OCI-LY1 (cell line): ENCODE data around the gene TRIM60.
"Not testable (repeated sequence)": the region's sequence is repeated elsewhere in the genome, so short reads cannot be mapped to it uniquely, and the experiment has no call there.

ENCODE experiments used
- H2AFZ ChIP-seq: fragments of 200-600 bp; sonication (generic), shearing (Covaris generic); 2 replicates; pipeline ENCODE4 v1.6.0; 2014; ENCODE audit warnings: antibody characterized with exemption, mild to moderate bottlenecking, low read length
- H3F3A ChIP-seq: fragments of 200-600 bp; sonication (generic), shearing (Covaris generic); 2 replicates; pipeline ENCODE4 v1.6.0; 2014; ENCODE audit warnings: mild to moderate bottlenecking, antibody characterized with exemption, low read length, moderate library complexity; ENCODE audit not compliant: insufficient read depth
- H3K27ac ChIP-seq: fragments of 200-600 bp; sonication (generic); 2 replicates; pipeline ENCODE4 v1.5.1; 2014; ENCODE audit warnings: low read length, mixed run types, mild to moderate bottlenecking, low read depth; ENCODE audit not compliant: poor library complexity, severe bottlenecking
- H3K27me3 ChIP-seq: fragments of 200-600 bp; sonication (generic); 2 replicates; pipeline ENCODE4 v1.6.0; 2014; ENCODE audit warnings: antibody characterized with exemption, mild to moderate bottlenecking, low read length, moderate library complexity; ENCODE audit not compliant: insufficient read depth
- H3K36me3 ChIP-seq: fragments of 200-600 bp; sonication (generic); 2 replicates; pipeline ENCODE4 v1.6.1; 2014; ENCODE audit warnings: mild to moderate bottlenecking, antibody characterized with exemption, low read length, moderate library complexity, mixed read lengths; ENCODE audit not compliant: insufficient read depth
- H3K4me1 ChIP-seq: fragments of 200-600 bp; sonication (generic); 2 replicates; pipeline ENCODE4 v1.5.1; 2014; ENCODE audit warnings: mild to moderate bottlenecking, low read length, moderate library complexity; ENCODE audit not compliant: insufficient read depth, severe bottlenecking
- H3K4me2 ChIP-seq: fragments of 200-600 bp; sonication (generic), shearing (Covaris generic); 2 replicates; pipeline ENCODE4 v1.6.1; 2014; ENCODE audit warnings: low read length
- H3K4me3 ChIP-seq: fragments of 200-600 bp; sonication (generic); 2 replicates; pipeline ENCODE4 v1.5.1; 2014; ENCODE audit warnings: low read length, low read depth, mild to moderate bottlenecking, mixed read lengths; ENCODE audit not compliant: poor library complexity, severe bottlenecking
- H3K79me2 ChIP-seq: fragments of 200-600 bp; shearing (Covaris generic); 2 replicates; pipeline ENCODE4 v1.6.1; 2016; ENCODE audit warnings: mixed run types, low read length, mixed read lengths; ENCODE audit not compliant: insufficient read depth
- H3K9ac ChIP-seq: fragments of 200-600 bp; sonication (generic), shearing (Covaris generic); 2 replicates; pipeline ENCODE4 v1.6.1; 2014; ENCODE audit warnings: mild to moderate bottlenecking, low read length, mixed read lengths
- H3K9me2 ChIP-seq: fragments of 200-600 bp; sonication (generic), shearing (Covaris generic); 2 replicates; pipeline ENCODE4 v1.6.1; 2014; ENCODE audit warnings: low read depth, mild to moderate bottlenecking, low read length, mixed read lengths
- H3K9me3 ChIP-seq: fragments of 200-600 bp; shearing (Covaris generic); 2 replicates; pipeline ENCODE4 v1.6.1; 2014; ENCODE audit warnings: low read length, mixed read lengths
- H4K20me1 ChIP-seq: fragments of 200-600 bp; sonication (generic), shearing (Covaris generic); 2 replicates; pipeline ENCODE4 v1.6.0; 2016; ENCODE audit warnings: mild to moderate bottlenecking, low read length; ENCODE audit not compliant: insufficient read depth
- CTCF ChIP-seq: fragments of 200-600 bp; sonication (generic), shearing (Covaris generic); IDR thresholded peaks from 2 replicates; pipeline ENCODE4 v1.5.1; 2017; ENCODE audit warnings: mild to moderate bottlenecking, antibody characterized with exemption, low read length, moderate library complexity, mixed read lengths
- EZH2 ChIP-seq: fragments of 200-600 bp; sonication (generic), shearing (Covaris generic); IDR thresholded peaks from 2 replicates; pipeline ENCODE4 v1.8.0; 2017; ENCODE audit warnings: borderline replicate concordance, mixed run types, mild to moderate bottlenecking, antibody characterized with exemption, low read length, moderate library complexity, mixed read lengths

TRIM60 gene

GRCh38 chr4:165077034-165077578 lies 45.3 kb downstream of the TRIM60 start:
- TF ChIP-seq EZH2 (no peak), CTCF (no peak)
- Histone ChIP-seq H3K27ac (no peak overlapping the region), H3K4me2 (no peak overlapping the region), H3K4me3 (no peak overlapping the region), H4K20me1 (no peaks in the 10 kb centered on the region), H3K79me2 (no peaks in the 10 kb centered on the region), H3K9me3 (no peaks in the 10 kb centered on the region), H2AFZ (no peak overlapping the region), H3K9ac (no peak overlapping the region), H3F3A (no peaks in the 10 kb centered on the region), H3K36me3 (peaks cover 10% of the 10 kb centered on the region; the same call in 1 of the 2 replicates), H3K4me1 (no peaks in the 10 kb centered on the region), H3K27me3 (no peaks in the 10 kb centered on the region), H3K9me2 (no peaks in the 10 kb centered on the region)

- Histone ChIP-seq H3K4me3 (no peak overlapping the region), H2AFZ (no peak overlapping the region), H3K4me2 (no peak overlapping the region), H3K9ac (no peak overlapping the region), H3K36me3 (peaks cover 13% of the 10 kb centered on the region), H3K9me3 (no peaks in the 10 kb centered on the region), H3K79me2 (no peaks in the 10 kb centered on the region), H3K9me2 (no peaks in the 10 kb centered on the region), H3K27ac (no peak overlapping the region), H3F3A (no peaks in the 10 kb centered on the region), H4K20me1 (no peaks in the 10 kb centered on the region), H3K4me1 (no peaks in the 10 kb centered on the region), H3K27me3 (no peaks in the 10 kb centered on the region)
- TF ChIP-seq EZH2 = no peak
- TF ChIP-seq CTCF = no peak
Observed at GRCh38 chr4:165079476-165079875, 47.7 kb downstream of the TRIM60 start.

GRCh38 chr4:165084787-165085186 lies 53.0 kb downstream of the TRIM60 start:
- peaks cover 42% of the 10 kb centered on the region for H3K36me3 ChIP-seq
- not testable (repeated sequence) for H3F3A ChIP-seq

GRCh38 chr4:165085946-165086345 lies 54.1 kb downstream of the TRIM60 start:
- no peaks in the 10 kb centered on the region for H3K9me3 ChIP-seq
- no peak overlapping the region for H3K9ac ChIP-seq
- no peak overlapping the region for H3K4me2 ChIP-seq
- no peaks in the 10 kb centered on the region for H3K79me2 ChIP-seq
- H3K4me3 ChIP-seq = no peak overlapping the region
- no peak overlapping the region for H2AFZ ChIP-seq
- no peaks in the 10 kb centered on the region for H3F3A ChIP-seq
- no peaks in the 10 kb centered on the region for H3K27me3 ChIP-seq
- no peak for TF ChIP-seq CTCF
- no peak for TF ChIP-seq EZH2
- no peaks in the 10 kb centered on the region for H3K9me2 ChIP-seq
- H4K20me1 ChIP-seq = no peaks in the 10 kb centered on the region
- H3K36me3 ChIP-seq = peaks cover 48% of the 10 kb centered on the region
- H3K4me1 ChIP-seq = no peaks in the 10 kb centered on the region
- no peak overlapping the region for H3K27ac ChIP-seq

More at GRCh38 chr4:165084787-165085186, 53.0 kb downstream of the TRIM60 start:
- H3K9me3 ChIP-seq, H3K9me2 ChIP-seq, H4K20me1 ChIP-seq, H3K27ac ChIP-seq, H3K4me2 ChIP-seq, H3K4me3 ChIP-seq, H3K9ac ChIP-seq, H3K79me2 ChIP-seq, H2AFZ ChIP-seq, H3K27me3 ChIP-seq, H3K4me1 ChIP-seq: not testable (repeated sequence)
